PFSK-1 (cell line): ENCODE measurements around the gene SRRT.

ENCODE experiments used
- POLR2AphosphoS5 ChIP-seq: IDR thresholded peaks from 2 replicates; pipeline ENCODE4 v1.6.1; 2012; ENCODE audit warnings: low read depth, mild to moderate bottlenecking, control low read depth, low read length, moderate library complexity
- REST ChIP-seq, 2 experiments: IDR thresholded peaks; 2 replicates each; pipeline versions ENCODE4 v1.6.1 to v1.8.0; 2011 to 2012; ENCODE audit warnings: low read depth in 2 of 2, low read length in 2 of 2, control low read depth in 1 of 2, inconsistent platforms in 1 of 2, mild to moderate bottlenecking in 1 of 2, moderate library complexity in 1 of 2; ENCODE audit not compliant: insufficient read depth in 1 of 2
- SIN3A ChIP-seq: IDR thresholded peaks from 2 replicates; pipeline ENCODE4 v1.6.1; 2012; ENCODE audit warnings: mild to moderate bottlenecking, low read length, moderate library complexity, borderline replicate concordance; ENCODE audit not compliant: insufficient read depth
- TAF1 ChIP-seq: IDR thresholded peaks from 2 replicates; pipeline ENCODE4 v1.6.1; 2012; ENCODE audit warnings: low read length, control low read depth, borderline replicate concordance; ENCODE audit not compliant: insufficient read depth

GRCh38 chr7:100897772-100898454, 23.0 kb downstream of the SRRT start:
- TF ChIP-seq POLR2AphosphoS5 (no peak), SIN3A (no peak), REST (IDR thresholded peaks at IDR 0.05; ENCODE audit: insufficient read depth in 1 of 2, low read depth in 2 of 2, low read length in 2 of 2) (no peak), TAF1 (no peak)
